Caco-2 (cell line): ENCODE results near the gene EXOC3L2. TPM values are rescaled to one million over a fixed set of nuclear protein-coding genes. Genes with fewer than 3 reads are reported as not detected.

Experiments used
- BruUV-seq: library from RNA; stranded (reverse); fragments of 400-500 nt; replicated peaks from 2 replicates; lab custom pipeline; 2021; lab: Mats Ljungman, UMichigan
- CTCF ChIA-PET: fragments of 300-600 bp; sonication (Branson Sonifier 250); formaldehyde crosslinking; loops from one replicate; lab custom pipeline; 2022; ENCODE audit warnings: antibody characterized with exemption; lab: Charles Lee
- POLR2A ChIA-PET: fragments of 300-600 bp; sonication (Branson Sonifier 250); formaldehyde crosslinking; loops from one replicate; lab custom pipeline; 2022; ENCODE audit warnings: antibody characterized with exemption; lab: Charles Lee
- DNase-seq, 2 experiments: peaks; one replicate each; pipeline versions ENCODE4 v3.0.0 to v3.0.0-alpha.2; 2020 to 2022
- H3K27me3 ChIP-seq: replicated peaks from 2 replicates; pipeline ENCODE4 v1.6.0; 2011; ENCODE audit warnings: low read length; ENCODE audit not compliant: control insufficient read depth, insufficient read depth
- H3K36me3 ChIP-seq: 2 replicates; pipeline ENCODE4 v1.5.1; 2011; ENCODE audit warnings: low read length; ENCODE audit not compliant: control insufficient read depth, insufficient read depth
- H3K4me1 ChIP-seq: fragments of 250-450 bp; sonication (Bioruptor Pico); 2 replicates; pipeline ENCODE4 v1.5.1; 2020; ENCODE audit warnings: mild to moderate bottlenecking
- H3K4me3 ChIP-seq: 2 replicates; pipeline ENCODE4 v1.5.1; 2011; ENCODE audit warnings: low read depth, mild to moderate bottlenecking, control low read depth, low read length
- H3K9me3 ChIP-seq: fragments of 250-450 bp; sonication (Bioruptor Pico); 2 replicates; pipeline ENCODE4 v1.5.1; 2020; ENCODE audit warnings: mild to moderate bottlenecking, moderate library complexity
- H3K27ac Mint-ChIP-seq: one replicate; pipeline ENCODE4 v1.8.0; 2022; ENCODE audit warnings: mixed read lengths; ENCODE audit not compliant: unreplicated experiment
- H3K27me3 Mint-ChIP-seq: one replicate; pipeline ENCODE4 v1.8.0; 2022; ENCODE audit warnings: mixed read lengths; ENCODE audit not compliant: insufficient read depth, unreplicated experiment
- H3K36me3 Mint-ChIP-seq: one replicate; pipeline ENCODE4 v1.8.0; 2022; ENCODE audit warnings: mild to moderate bottlenecking, mixed read lengths; ENCODE audit not compliant: insufficient read depth, unreplicated experiment
- H3K4me1 Mint-ChIP-seq: one replicate; pipeline ENCODE4 v1.8.0; 2022; ENCODE audit warnings: low read depth, mixed read lengths; ENCODE audit not compliant: unreplicated experiment
- H3K4me3 Mint-ChIP-seq: one replicate; pipeline ENCODE4 v1.8.0; 2022; ENCODE audit warnings: mild to moderate bottlenecking, moderate library complexity, mixed read lengths; ENCODE audit not compliant: unreplicated experiment
- H3K9me3 Mint-ChIP-seq: one replicate; pipeline ENCODE4 v1.8.0; 2022; ENCODE audit warnings: mixed read lengths; ENCODE audit not compliant: unreplicated experiment
- intact Hi-C: fragments of 100-400 bp; cut with micrococcal nuclease; formaldehyde crosslinking; loops from one replicate; pipeline ENCODE4 v1.10.0; 2022; ENCODE audit not compliant: unreplicated experiment
- total RNA-seq: library from RNA; stranded (reverse); gene quantifications from 2 replicates; pipeline ENCODE4 v1.2.3, GENCODE V29; 2022
- TF ChIP-seq, protein P1 (sequence below), 2 experiments: fragments of 200-600 bp in 1 of 2; IDR thresholded peaks; 1 replicate in 1 of 2; 2 replicates in 1 of 2; pipeline versions ENCODE4 v1.5.1 to v1.8.0; 2011 to 2022; ENCODE audit warnings: antibody characterized with exemption in 1 of 2, control low read depth in 1 of 2, inconsistent platforms in 1 of 2, low read depth in 1 of 2, low read length in 1 of 2, mild to moderate bottlenecking in 1 of 2, moderate library complexity in 1 of 2; ENCODE audit not compliant: insufficient read depth in 1 of 2, severe bottlenecking in 1 of 2, unreplicated experiment in 1 of 2

Gene EXOC3L2
- total RNA-seq, 1 experiment from 2014 or later: not detected

DNA sequence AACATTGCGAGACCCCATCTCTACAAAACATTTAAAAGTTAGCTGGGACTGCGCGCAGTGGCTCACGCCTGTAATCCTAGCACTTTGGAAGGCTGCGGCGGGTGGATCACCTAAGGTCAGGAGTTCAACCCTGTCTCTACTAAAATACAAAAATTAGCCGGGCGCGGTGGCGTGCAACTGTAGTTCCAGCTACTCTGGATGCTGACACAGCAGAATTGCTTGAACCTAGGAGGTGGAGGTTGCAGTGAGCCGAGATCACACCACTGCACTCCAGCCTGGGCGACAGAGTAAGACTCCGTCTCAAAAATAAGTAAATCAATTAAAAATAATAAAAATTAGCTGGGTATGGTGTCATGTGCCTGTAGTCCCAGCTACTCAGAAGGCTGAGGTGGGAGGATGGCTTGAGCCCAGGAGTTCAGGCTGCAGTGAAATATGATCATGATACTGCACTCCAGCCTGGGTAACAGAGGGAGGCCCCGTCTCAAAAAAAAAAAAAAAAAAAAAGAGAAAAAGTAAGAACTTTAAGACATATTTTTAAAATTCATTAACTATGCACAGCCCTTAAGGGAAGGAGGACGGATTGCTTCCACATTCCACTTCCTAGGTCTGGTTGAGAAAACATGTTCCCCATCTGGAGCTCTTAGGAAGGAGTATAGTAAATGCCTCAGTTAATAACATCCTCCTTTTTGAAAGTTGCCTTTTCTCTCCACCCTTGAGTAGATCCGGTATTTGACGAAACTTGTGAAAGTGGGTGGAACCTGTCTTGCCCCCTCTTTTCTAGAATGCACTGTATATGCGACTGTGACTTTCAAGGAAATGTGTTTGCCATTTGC is 26.1 kb downstream of the EXOC3L2 start:
- Histone ChIP-seq H3K4me1 (no peaks in the 10 kb centered on the region; the same call in 1 of the 2 replicates), H3K9me3 (no peaks in the 10 kb centered on the region), H3K27me3 (no peaks in the 10 kb centered on the region), H3K36me3 (no peaks in the 10 kb centered on the region), H3K4me3 (no peak overlapping the region)
- DNase-seq: no peak
- Mint-ChIP-seq H3K4me1 (no peaks in the 10 kb centered on the region), H3K4me3 (no peak overlapping the region), H3K27ac (no peak overlapping the region), H3K9me3 (no peaks in the 10 kb centered on the region), H3K36me3 (no peaks in the 10 kb centered on the region), H3K27me3 (peaks cover 12% of the 10 kb centered on the region)
- ChIA-PET CTCF (interaction anchor here (0.6 kb wide), 1 partner anchor 62 kb away, joined by 3 read pairs; no protein-coding TSS in a partner anchor), POLR2A (no interaction called here)
- TF ChIP-seq, protein P1, sequence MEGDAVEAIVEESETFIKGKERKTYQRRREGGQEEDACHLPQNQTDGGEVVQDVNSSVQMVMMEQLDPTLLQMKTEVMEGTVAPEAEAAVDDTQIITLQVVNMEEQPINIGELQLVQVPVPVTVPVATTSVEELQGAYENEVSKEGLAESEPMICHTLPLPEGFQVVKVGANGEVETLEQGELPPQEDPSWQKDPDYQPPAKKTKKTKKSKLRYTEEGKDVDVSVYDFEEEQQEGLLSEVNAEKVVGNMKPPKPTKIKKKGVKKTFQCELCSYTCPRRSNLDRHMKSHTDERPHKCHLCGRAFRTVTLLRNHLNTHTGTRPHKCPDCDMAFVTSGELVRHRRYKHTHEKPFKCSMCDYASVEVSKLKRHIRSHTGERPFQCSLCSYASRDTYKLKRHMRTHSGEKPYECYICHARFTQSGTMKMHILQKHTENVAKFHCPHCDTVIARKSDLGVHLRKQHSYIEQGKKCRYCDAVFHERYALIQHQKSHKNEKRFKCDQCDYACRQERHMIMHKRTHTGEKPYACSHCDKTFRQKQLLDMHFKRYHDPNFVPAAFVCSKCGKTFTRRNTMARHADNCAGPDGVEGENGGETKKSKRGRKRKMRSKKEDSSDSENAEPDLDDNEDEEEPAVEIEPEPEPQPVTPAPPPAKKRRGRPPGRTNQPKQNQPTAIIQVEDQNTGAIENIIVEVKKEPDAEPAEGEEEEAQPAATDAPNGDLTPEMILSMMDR (IDR thresholded peaks at IDR 0.05; ENCODE audit: insufficient read depth in 1 of 2, low read depth in 1 of 2, low read length in 1 of 2, severe bottlenecking in 1 of 2, unreplicated experiment in 1 of 2): no peak
- no TSS peak for BruUV-seq
- intact Hi-C loops: no loop called here

DNA sequence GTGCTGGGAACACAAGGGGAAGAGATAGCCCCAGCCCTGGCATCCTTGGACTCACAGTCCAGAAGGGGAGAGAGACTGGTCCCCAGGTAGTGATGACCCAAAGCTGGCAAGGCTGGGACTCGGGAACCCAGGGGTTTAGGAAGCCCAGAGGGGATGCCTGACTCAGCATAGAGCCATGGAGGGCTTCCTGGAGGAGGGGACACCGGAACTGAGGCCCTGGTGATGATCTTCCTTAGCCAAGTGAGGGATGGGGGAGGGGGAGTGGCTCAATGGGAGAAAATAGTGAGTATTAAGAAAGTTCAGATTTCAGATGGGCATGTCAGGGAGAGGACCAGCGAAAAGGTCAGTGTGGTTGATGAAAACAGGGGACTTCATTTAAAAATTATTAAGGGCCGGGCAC is 26.8 kb downstream of the EXOC3L2 start:
- CTCF ChIA-PET: interaction anchor here (0.6 kb wide), 1 partner anchor 61 kb away, joined by 3 read pairs; no protein-coding TSS in a partner anchor
- no TSS peak for BruUV-seq
- no peaks in the 10 kb centered on the region for H3K9me3 Mint-ChIP-seq
- no peak for DNase-seq
- H3K27me3 Mint-ChIP-seq: peaks cover 12% of the 10 kb centered on the region
- H3K4me3 Mint-ChIP-seq: no peak overlapping the region
- Histone ChIP-seq H3K9me3 (no peaks in the 10 kb centered on the region), H3K36me3 (no peaks in the 10 kb centered on the region), H3K27me3 (no peaks in the 10 kb centered on the region), H3K4me3 (no peak overlapping the region), H3K4me1 (no peaks in the 10 kb centered on the region; the same call in 1 of the 2 replicates)
- H3K4me1 Mint-ChIP-seq: no peaks in the 10 kb centered on the region
- H3K36me3 Mint-ChIP-seq: no peaks in the 10 kb centered on the region
- intact Hi-C loops: no loop called here
- TF ChIP-seq, protein P1 (IDR thresholded peaks at IDR 0.05; ENCODE audit: insufficient read depth in 1 of 2, low read depth in 1 of 2, low read length in 1 of 2, severe bottlenecking in 1 of 2, unreplicated experiment in 1 of 2): no peak
- POLR2A ChIA-PET: no interaction called here
- H3K27ac Mint-ChIP-seq: no peak overlapping the region

DNA sequence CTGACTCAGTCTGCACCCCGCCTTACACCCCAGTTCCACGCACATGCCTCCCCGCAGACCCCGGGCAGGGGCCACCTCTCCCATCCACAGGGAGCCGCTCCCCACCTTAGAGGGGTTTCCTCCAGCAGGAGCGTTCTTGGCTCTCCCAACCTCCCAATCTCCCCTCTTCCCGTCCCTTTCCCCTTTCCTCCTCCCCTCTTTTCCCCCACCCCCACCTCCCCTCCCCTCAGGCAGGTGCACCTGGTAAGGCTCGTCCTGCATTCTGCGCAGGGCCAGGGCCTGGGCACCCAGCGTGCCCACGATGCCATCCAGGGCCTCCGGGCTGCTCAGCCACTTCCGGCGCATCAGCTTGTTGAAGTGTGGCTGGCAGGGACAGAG is 27.3 kb downstream of the EXOC3L2 start:
- CTCF ChIA-PET: interaction anchor here (0.5 kb wide), 1 partner anchor 21 kb away, joined by 3 read pairs; no protein-coding TSS in a partner anchor
- Mint-ChIP-seq H3K4me3 (no peak overlapping the region), H3K9me3 (no peaks in the 10 kb centered on the region), H3K36me3 (no peaks in the 10 kb centered on the region), H3K4me1 (no peaks in the 10 kb centered on the region), H3K27ac (no peak overlapping the region), H3K27me3 (peaks cover 12% of the 10 kb centered on the region)
- Histone ChIP-seq H3K36me3 (no peaks in the 10 kb centered on the region), H3K4me1 (no peaks in the 10 kb centered on the region; the same call in 1 of the 2 replicates), H3K9me3 (no peaks in the 10 kb centered on the region), H3K27me3 (no peaks in the 10 kb centered on the region), H3K4me3 (no peak overlapping the region)
- no peak for DNase-seq
- intact Hi-C loops: no loop called here
- no TSS peak for BruUV-seq
- TF ChIP-seq, protein P1 (IDR thresholded peaks at IDR 0.05; ENCODE audit: insufficient read depth in 1 of 2, low read depth in 1 of 2, low read length in 1 of 2, severe bottlenecking in 1 of 2, unreplicated experiment in 1 of 2): no peak
- POLR2A ChIA-PET: no interaction called here
